ENCODE measurements around the gene PXMP4.

The PXMP4 gene

DNA sequence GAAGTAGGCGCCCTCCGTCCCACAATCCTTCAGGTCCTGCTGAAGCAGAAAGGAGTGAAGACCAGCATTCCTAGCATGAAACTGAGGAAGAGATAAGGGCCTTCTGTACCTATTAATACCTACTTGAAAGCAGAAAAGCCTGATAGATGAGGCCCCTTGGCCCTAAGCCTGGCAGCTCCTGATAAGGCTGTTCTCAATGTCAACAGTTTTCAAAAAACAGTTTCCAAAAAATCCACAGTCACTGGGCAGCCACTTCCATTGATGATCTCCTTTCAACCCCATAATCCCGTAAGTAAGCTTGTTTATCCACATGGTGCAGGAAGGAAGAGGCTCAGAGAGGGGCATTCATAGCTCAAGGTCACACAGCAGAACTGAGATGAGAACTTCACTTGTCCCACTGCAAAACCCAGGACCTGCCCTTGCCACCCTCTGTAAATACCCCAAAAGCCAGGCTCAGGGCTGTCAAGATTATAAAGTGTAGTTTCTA, 31.1 kb downstream of the PXMP4 start:
- H3K4me3 ChIP-seq (ENCODE audit: low read depth, low read length): no peak overlapping the region
- DNase-seq (ENCODE audit: low read depth): no peak

DNA sequence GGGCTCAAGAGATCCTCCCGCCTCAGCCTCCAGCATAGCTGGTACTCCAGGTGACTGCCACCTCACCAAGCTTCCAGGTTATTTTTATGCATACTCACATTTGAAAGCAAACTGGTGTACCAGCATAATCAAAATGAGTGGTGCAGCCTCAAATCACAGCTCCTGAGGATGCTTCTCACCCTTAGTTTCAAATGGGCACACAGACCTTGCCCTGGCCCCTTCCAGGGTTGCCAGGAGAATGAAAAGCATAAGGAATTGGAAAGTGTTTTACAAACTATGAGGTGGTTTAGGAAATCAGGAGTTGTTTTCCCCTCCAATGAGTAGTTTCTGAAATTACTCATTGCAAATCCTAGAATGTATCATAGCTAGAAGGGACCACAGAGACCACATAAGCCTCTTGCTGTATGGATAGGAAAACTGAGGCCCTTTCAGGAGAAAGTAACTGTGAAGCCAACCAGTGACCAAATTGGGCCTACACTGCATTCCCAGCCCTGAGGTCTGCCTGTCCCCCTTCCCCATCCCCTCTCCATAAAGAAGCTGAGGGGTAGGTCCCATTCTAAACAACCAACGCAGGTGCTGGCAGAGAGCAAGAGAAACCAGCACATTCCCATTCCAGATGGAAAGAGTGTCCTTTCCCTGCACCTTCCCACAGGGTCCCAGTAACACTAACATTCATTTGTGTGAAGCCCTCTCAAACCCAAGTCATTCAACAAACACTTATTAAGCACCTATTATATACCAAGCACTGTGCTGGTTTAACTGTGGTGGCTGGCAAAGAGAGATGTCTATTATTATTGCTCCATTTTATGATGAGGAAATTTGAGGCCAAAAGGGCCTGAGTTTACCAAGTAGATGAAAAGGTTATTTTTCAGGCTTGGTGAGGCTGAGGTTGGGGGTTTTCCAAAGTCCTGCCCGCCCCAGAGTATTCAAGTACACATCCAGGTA, 31.8 kb downstream of the PXMP4 start:
- TF ChIP-seq, protein P1, sequence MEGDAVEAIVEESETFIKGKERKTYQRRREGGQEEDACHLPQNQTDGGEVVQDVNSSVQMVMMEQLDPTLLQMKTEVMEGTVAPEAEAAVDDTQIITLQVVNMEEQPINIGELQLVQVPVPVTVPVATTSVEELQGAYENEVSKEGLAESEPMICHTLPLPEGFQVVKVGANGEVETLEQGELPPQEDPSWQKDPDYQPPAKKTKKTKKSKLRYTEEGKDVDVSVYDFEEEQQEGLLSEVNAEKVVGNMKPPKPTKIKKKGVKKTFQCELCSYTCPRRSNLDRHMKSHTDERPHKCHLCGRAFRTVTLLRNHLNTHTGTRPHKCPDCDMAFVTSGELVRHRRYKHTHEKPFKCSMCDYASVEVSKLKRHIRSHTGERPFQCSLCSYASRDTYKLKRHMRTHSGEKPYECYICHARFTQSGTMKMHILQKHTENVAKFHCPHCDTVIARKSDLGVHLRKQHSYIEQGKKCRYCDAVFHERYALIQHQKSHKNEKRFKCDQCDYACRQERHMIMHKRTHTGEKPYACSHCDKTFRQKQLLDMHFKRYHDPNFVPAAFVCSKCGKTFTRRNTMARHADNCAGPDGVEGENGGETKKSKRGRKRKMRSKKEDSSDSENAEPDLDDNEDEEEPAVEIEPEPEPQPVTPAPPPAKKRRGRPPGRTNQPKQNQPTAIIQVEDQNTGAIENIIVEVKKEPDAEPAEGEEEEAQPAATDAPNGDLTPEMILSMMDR (IDR thresholded peaks at IDR 0.05; ENCODE audit: insufficient read depth, low read depth, low read length, missing control alignments): no peak
- no peak for DNase-seq (ENCODE audit: low read depth)
- H3K4me3 ChIP-seq (ENCODE audit: low read depth, low read length): no peak overlapping the region

More for the DNA sequence above, 31.1 kb downstream of the PXMP4 start:
- TF ChIP-seq, protein P1 (IDR thresholded peaks at IDR 0.05; ENCODE audit: insufficient read depth, low read depth, low read length, missing control alignments): no peak

DNA sequence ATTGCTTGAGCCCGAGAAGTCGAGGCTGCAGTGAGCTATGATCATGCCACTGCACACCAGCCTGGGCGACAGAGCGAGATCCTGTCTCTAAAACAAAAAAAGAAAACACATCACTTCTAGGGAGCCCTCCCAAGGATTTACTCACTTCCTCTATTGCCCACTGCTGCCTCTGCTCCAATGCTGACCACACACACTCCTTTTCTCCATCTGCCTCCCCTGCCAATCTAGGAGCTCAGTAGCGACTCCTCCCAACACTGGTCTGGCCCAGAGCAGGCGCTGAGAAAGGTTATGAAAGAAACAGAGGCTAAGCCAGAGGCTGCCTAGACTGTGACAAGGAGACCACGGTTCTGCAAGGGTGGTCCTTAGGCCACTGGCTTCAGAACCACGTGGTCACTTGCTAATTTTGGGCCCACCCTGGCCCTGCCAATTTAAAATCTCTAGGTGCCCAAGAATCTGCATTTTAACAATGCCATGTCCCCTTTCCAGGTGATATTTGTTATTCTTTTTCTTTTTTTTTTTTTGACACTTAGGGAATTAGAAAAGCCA, 32.7 kb downstream of the PXMP4 start:
- no peak for DNase-seq (ENCODE audit: low read depth)
- TF ChIP-seq, protein P1 (IDR thresholded peaks at IDR 0.05; ENCODE audit: insufficient read depth, low read depth, low read length, missing control alignments): no peak
- no peak overlapping the region for H3K4me3 ChIP-seq (ENCODE audit: low read depth, low read length)

DNA sequence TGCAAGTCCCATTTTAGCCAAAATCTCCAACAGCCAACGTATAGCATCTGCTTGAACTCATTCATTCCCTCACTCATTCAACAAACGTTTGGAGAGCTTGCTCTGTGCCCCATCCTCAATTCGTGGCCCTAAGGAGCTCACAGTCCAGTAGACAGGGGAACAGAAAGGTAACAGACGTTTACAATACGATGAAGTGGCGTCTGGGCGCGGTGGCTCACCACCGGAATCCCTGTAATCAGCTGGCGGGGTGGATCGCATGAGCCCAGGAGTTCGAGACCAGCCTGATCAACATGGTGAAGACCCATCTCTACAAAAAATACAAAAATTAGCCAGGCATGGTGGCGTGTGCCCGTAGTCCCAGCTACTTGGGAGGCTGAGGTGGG, 33.1 kb downstream of the PXMP4 start:
- H3K4me3 ChIP-seq (ENCODE audit: low read depth, low read length): no peak overlapping the region
- TF ChIP-seq, protein P1 (IDR thresholded peaks at IDR 0.05; ENCODE audit: insufficient read depth, low read depth, low read length, missing control alignments): no peak
- no peak for DNase-seq (ENCODE audit: low read depth)

DNA sequence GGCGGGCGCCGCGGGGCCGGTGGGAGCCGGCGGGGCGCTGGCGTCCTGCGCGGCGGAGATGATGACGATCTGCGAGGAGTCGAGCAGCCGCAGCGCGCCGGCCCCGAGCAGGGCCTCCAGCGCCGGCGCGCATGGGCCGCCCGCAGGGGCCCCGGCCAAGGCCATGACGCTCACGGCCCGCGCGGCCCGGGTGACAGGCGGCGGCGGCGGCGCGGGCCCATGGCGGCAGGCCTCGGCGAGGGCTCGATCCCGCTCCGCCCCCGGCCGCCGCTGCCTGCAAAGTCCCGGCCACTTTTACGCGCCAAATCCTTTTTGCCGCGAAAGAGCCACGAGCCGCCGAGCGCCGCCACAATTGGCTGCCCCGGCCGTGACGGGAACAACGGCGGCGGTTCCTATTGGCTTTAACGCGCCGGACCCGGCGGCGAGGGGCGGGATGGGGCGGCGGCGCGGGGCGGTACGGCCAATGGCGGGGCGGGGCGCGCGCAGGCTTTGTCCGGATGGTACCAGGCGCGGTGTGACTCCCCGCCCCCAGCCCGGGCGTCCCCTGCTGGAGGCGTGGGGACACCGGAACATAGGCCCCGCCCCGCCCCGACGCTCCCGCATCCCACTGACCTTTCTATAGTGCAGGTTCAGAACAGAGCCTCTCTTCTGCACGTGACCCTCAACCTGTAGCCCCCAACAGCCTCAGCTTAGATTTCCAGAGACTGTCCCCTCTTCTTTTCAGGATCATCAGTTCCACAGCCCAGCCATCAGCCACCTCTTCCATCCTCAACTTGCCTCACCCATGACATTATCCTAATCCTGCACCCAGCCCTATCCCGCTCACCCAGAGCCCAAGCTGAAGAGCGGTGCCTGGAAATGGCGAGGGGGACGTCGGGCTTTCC, 33.8 kb downstream of the PXMP4 start, which contains the start of gene E2F1:
E2F1 (minus strand) TSS at position 286 of the 884 bp plus-strand sequence; CDS start at position 165, 121 bp downstream.
- TF ChIP-seq, protein P1 (IDR thresholded peaks at IDR 0.05; ENCODE audit: insufficient read depth, low read depth, low read length, missing control alignments): peak; percentile 31
- H3K4me3 ChIP-seq (ENCODE audit: low read depth, low read length): peak within 1 kb of the TSS; percentile 54
- peak; percentile 97 for DNase-seq (ENCODE audit: low read depth)

DNA sequence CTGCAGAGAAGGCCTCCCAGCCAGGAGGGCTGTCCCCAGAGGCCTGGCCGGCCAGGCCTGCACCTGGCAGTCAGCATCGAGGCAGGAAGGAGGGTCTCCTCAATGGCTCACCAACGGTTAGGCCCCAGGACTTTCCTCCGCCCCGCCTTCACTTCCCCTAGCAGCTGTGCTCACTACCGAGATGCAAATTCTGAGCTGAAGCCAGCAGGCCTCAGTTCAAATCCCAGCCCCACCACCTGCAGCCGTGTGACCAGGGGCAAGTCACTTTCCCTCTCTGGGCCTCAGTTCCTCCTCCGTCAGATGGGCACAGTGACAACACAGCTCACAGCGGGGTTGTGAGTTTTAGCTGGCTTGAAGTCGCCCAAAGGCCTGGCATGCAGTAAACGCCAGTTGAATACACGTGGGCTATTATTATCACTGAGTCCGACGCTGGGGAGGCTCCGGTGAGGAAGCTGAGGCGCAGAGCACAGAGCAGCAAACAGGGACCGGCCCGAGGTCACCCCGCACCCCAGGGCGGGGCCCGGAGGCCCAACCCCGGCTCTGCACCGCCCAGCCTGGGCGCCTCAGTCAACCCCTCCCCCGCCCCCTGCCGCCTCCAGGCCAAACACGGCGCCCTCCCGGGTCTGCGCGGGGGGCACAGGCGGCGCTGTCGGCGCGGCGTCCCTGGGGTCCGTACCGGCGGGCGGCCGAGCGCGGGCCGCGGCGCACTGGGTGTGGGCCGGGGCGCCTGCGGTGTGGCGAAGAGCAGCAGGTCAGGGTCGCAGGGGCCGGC, 34.6 kb downstream of the PXMP4 start:
- H3K4me3 ChIP-seq (ENCODE audit: low read depth, low read length): peak overlapping the region; percentile 54

More for the DNA sequence above, 34.6 kb downstream of the PXMP4 start:
- DNase-seq (ENCODE audit: low read depth): peak; percentile 91
- TF ChIP-seq, protein P1 (IDR thresholded peaks at IDR 0.05; ENCODE audit: insufficient read depth, low read depth, low read length, missing control alignments): no peak

All from GM12865 (cell line).